Stimulated activated CD4-positive, alpha-beta T cell treated with anti-CD3 and anti-CD28 coated beads, Interleukin-15, amount 100 ng/mL, for 48 hours (primary cell): ENCODE results near the gene POLR3H.
"Not testable (repeated sequence)": the region's sequence is repeated elsewhere in the genome, so short reads cannot be mapped to it uniquely, and the experiment has no call there.

Experiments
- DNase-seq, 2 donors: peaks; one replicate each; pipeline ENCODE4 v3.0.0-alpha.2; 2020; ENCODE audit warnings: low read depth in 2 of 2

The POLR3H gene

DNA sequence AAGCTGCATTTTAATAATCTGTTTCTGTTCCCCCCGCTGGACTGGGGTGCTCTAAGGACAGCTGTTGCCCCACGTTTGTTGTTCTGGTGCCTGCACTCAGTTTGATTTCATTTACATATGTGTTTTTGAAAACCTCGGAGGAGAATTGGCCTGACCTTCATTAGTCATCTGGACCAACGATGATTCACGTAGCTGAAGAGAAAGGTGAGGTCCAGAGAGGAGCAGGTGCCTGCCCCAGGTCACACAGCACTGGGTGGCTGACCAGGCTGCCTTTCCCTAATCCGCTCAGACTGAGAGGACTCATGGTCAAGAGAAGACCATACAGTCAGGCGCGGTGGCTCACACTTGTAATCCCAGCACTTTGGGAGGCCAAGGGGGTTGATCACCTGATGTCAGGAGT, 20.3 kb upstream of the POLR3H start:
- DNase-seq, result no peak

DNA sequence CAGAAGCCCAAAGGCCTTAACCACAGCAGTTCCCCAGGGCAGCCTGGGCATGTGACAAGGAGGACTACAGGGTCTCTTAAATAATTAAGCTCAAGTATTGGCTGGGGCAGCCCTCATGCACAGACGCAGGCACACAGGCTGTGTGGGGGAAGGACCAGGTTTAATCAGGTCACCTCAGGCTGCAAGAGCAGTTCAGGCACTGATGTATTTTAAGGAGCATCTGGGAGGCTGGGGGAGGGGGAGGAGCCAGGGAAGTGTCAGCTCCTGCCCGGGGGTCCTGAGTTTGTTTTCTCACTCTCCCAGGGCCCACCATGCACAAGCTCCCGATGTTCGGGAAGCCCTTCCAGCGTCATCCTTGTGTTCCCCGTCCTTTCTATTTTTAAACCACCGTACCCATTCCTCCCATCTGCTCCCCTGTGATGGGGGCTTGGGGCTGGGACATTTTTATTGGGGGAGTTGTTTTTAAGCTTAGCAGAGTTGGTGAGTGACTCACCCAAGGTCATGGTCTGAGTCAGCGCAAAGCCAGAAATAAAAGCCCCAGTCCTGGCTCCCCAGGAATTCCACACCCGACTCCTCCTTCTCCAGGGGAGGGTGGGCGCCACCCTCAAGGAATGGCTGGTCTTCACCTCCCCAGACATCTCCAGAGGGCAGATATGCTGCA, 18.9 kb upstream of the POLR3H start:
- DNase-seq, result no peak

DNA sequence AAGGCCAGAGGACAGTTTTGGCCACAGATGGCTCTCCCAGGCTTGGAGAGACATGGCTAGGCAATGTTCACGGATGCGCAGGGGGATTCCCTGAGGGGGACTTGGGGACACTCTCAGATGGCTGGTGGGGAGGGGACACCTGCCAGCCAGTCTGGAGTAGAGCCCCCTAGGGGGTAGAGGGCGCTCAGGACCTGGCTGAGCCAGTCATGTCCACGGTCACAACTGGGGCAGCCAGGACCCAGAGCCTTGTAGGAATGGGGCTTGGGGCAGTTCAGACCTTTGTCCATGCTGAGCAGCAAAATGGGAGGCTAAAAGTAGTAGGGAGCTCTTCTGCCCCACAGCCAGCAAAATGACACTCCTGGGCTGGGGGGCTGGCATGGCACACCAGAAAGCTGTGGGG, 18.2 kb upstream of the POLR3H start:
- DNase-seq, result no peak

DNA sequence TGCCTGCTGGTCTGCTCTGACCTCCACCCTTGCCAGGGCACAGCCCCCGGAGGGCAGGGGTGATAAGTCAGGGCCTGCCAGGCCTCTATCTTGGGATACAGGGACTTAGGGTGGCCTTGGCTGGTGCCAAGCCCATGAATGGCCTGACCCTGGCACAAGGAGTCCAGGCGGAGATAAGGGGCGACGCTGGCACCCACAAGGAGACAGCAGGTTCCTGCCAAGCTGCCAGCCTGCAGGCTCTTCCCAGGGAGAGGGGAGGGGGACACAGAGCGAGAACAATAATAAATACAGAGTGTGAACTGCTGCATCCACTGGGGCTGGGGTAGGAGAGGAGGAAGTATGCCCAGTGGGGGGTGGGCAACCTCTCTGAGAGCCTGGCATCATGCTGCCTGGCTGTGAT, 17.5 kb upstream of the POLR3H start:
- no peak for DNase-seq

DNA sequence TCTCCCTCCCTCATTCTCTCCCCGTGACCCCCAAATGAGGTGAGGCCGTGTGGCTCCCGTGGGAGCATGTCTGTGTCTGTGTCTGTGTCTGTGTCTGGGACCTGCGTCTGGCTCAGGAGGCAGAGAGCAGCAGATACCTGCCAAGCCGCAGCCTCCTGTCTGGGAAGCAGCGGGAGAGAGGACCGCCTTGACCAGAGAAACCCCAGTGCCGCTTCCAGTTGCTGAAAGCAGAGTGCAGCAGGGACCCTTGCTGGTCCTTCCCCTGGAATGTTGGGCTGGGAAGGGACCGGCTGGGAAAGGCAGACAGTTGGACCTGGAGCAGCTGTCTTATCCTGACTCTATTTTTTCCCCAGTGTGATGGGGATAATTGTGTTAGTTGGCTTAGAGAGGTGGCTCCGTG, 17.1 kb upstream of the POLR3H start:
- no peak for DNase-seq

DNA sequence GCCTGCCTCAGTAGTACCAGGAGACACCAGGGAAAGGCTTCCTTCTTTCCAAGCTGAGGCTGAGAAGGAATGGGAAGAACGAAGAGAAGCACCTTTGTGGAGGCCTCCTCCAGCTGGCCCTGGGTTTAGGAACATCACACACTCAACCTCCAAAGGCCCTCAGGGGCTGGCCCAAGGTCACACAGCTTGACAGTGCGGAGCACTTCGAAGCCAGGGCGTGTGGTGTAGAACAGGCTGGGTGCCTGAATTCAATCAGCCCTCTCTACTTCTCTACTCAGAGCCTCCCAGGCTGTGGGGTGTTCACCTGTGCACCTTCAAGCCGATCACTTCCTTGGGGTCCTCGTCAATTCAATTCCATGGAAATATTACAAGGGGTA, 15.8 kb upstream of the POLR3H start:
- no peak for DNase-seq

DNA sequence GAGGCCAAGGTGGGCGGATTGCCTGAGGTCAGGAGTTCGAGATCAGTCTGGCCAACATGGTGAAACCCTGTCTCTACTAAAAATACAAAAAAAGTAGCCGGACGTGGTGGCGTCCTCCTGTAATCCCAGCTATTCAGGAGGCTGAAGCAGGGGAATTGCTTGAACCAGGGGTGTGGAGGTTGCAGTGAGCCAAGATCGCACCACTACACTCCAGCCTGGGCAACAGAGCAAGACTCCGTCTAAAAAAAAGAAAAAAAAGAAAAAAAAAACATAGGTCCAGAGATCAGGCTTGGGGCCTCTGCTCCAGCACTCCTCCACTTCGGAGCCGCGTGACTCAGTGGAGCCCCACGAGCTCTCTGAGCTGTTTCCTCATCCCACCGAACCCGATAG, 14.0 kb upstream of the POLR3H start:
- not testable (repeated sequence) for DNase-seq

DNA sequence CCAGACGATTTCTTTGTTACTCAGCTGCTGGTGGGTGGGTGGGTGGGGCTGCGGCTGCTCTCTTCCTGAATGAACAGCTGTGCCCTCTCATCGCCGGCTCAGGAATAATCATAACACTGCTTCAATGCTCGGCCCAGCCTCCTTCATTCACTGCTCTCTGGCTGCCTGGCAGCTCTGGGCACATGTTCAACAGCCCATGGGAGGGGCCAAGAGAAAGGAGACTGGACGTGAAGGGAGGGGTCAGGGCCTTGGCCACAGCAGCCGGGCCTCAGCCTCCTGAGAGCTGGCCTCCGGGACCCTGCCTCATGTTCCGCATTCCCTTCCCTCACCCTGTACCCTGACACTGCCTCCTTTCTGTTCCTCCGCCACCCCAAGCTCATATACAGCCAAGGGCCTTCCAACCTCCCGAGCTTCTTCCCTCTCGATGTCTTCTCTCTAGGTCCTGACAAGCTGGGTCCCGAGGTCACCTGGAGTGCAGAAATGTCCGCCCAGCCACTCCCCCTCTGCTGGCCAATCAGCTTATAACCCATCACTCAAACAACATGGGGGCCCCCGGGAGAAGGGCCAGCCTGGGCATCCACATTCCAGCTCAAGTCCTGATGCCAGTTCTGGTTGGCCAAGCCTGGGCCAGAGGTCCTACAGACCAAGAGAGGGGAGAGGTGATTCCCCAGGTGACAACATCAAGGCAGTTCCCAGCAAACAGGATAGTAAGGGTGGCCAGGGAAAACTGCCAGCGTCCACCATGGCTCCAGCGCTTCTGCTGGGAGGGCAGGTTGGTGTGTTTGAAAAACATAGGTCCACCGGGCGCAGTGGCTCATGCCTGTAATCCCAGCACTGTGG, 13.4 kb upstream of the POLR3H start:
- DNase-seq, result no peak

DNA sequence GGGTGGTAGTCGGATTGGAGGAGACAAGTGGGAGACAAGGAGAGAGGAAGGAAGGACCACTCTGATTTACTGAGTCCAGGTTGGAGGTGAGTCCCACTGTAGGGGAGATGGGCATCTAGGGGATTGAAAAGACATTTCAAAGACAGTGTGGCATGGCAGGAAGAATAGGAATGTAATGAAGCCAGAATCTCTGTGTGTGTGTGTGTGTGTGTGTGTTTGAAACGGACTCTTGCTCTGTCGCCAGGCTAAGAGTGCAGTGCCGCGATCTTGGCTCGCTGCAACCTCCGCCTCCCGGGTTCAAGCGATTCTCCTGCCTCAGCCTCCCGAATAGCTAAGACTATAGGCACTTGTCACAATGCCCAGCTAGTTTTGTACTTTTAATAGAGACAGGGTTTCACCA, 12.3 kb upstream of the POLR3H start:
- DNase-seq, result no peak

DNA sequence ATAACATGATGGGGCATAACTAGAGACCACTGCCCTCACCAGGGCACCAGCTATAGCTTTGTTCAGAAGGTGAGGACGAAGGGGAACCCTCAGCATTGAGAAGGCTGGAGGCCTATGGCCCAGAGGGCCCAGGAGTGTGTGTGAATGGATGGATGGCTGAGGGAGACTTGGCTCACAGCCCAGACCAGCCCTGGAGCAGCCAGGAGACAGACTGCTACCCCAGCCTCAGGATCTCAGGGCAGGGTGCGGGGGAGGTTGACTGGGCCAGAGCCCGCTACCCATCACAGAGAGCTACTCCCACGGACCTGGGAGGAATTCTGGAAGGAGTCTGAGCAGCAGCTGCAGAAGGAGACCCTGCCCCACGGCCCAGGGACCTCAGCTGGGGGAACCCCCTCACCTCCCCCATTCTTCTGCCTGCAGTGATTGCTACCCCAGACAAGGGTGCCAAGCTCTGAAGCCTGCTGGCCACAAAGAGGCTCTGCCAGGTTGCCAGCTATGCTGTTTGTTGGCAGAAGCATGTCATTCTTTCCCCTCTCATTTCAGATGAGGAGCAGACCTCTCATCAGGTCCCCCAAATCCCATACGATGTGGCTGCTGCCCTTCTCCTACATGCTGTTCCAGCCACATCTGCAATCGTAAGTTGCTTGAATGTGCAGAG, 11.2 kb upstream of the POLR3H start:
- no peak for DNase-seq

DNA sequence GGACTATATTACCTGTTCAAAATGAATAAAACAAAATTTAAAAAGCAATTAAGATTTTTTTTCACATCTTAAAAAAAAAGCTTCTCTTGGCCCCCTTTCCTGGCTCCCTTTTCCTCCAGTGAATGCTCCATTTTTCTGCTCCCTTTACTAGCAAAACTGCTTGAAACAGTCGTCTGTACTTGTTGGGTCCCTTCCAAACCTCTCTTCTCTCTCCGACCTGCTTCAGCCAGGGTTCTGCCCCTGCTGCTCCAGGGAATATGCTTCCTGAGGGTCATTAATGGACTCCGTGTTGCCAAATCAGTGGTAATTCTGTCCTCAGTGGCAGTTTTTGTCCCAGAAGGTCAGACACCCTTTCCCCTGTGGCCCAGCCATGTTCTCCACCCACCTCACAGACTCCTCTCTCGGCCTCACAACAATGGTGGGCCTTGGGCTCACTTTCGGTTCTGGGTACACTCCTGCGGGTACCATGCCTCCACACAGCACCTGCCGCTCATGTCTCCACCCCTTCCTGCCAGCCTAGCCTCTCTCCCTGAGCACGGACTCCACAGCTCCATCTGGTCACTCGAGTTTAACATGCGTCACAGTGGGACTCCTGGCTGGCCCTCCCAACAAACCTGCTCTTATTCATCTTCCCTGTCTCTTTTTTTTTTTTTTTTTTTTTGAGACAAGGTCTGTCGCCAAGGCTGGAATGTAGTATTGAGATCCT, 7.8 kb upstream of the POLR3H start:
- no peak for DNase-seq

DNA sequence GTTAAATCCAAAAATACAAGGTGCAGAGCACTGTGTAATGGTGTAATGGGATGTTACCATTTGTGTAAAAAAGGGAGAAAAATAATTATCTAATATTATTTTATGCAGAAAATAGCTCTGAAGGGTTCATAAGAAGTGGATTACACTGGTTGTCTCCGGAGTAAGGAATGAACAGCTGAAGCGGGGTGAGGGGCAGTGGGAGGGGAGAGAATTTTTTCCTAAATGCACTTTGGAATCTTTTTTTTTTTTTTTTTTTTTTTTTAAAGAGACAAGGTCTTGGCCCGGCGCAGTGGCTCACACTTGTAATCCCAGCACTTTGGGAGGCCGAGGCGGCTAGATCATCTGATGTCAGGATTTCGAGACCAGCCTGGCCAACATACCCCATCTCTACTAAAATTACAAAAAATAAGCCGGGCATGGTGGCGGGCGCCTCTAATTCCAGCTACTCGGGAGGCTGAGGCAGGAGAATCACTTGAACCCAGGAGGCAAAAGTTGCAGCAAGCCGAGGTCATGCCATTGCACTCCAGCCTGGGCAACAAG, 6.8 kb upstream of the POLR3H start:
- DNase-seq, result no peak

DNA sequence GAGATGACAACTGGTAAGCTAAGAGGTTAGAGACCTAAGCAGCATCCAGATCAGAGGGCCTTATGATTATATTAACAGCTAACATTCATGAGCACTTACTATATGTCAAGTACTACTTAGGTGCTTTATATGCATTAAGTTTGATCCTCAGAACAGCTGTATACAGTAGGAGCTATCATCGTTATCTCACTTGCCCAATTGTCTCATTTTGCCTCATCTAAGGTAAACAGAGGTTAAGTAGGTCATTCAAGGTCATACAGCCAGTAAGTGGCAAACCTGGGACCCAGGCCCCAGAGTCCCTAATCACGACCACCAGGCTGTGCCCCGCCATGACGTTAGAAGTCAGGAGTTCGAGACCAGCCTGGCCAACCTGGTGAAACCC, 4.6 kb upstream of the POLR3H start:
- DNase-seq, result no peak

DNA sequence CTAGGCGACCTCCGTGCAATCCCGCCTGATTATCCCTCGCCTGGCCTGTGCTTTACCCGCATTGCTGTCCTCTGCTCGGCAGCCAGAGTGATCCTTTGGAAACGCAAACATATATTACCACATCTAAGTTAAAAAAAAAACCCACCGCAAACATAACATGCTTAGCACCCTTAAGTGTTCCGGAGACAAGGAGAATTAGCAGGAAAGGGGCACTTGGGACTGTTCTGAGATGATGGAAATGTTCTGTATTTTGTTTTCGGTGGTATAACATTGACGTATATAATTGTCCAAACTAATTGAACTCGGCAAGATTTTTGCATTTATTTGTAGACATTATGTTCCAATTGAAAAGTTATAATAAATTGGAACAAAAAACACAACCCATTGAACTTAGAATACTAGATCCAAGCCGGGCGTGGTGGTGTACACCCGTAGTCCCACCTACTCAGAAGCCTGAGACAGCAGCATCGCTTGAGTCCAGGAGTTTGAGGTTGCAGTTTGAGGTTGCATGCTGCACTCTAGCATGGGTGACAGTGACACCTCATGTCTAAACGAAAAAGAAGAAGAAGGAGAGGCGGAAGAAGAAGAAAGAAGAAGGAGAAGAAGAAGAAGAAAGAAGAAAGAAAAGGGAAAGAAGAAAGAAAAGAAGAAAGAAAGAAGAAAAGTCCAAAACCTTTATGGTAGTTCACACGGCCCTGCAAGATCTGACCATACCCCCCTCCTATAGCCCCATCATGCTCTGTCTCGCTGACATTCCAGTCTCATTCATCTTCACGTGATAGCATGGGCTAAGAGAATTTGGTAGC, 604 bp upstream of the POLR3H start:
- DNase-seq, result no peak

DNA sequence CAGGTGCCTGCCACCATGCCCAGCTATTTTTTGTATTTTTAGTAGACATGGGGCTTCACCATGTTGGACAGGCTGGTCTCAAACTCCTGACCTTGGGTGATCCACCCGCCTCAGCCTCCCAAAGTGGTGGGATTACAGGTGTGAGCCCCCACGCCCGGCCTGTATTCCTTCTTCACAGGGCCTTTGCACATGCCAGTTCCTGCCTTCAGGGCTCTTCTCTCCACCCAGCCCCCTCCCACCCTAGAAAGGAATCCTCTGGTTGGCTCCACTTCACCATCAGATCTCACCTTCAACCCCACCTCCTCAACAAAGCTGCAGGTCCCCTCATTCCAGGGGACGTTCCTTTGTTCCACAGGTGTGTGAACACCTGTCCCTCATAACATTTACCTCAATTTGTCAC, 2.0 kb downstream of the POLR3H start:
- DNase-seq, result no peak

DNA sequence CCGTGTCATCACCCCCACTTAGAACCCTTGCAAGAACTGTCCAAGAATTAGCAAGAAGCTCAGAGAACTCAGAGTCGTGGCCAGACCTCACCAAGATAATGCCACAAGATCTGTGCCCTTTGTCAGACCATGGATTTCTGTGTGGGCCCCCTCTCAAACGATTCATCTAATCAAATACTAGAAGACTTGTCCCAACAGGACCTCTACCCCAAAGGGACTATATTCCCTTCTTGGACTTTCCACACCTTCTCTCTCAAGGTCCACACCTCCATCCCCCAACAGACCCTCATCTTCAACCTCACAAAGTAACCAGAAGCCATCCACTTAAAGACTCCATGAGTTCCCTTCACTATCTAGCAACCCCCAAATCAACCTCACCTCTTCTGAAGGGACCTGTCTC, 2.8 kb downstream of the POLR3H start:
- DNase-seq, result no peak

DNA sequence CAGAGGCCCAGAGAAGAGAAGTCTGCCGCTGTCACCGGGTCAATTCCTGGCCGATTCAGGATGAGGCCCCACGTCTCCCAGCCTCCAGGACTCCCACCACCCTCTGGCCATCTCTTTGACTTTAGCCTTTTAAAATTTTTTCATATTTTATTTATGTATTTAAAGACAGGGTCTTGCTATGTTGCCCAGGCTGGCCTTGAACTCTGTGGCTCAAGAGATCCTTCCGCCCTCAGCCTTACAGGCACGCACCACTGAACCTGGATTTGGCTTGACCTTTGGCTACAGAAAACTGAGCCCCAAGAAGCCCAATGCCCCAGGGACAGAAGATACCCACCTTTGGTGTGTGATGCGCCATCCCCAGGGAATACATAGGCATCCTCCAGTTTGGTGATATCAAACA, 3.9 kb downstream of the POLR3H start:
- DNase-seq, result no peak

DNA sequence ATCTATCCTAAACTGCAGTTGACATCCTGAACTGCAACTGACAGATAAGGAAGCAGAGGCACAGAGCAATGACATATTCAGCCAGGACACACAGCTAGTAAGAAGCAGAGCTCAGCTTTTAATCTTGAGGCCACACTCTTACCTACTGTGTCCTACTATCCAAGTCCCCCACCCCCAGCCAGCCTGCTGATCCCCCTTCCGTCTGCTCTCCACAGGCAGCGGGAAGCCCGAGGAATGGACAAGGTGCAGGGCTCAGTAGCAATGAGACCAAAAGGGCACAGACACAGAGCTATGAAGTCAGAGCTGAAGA, 4.3 kb downstream of the POLR3H start:
- no peak for DNase-seq

DNA sequence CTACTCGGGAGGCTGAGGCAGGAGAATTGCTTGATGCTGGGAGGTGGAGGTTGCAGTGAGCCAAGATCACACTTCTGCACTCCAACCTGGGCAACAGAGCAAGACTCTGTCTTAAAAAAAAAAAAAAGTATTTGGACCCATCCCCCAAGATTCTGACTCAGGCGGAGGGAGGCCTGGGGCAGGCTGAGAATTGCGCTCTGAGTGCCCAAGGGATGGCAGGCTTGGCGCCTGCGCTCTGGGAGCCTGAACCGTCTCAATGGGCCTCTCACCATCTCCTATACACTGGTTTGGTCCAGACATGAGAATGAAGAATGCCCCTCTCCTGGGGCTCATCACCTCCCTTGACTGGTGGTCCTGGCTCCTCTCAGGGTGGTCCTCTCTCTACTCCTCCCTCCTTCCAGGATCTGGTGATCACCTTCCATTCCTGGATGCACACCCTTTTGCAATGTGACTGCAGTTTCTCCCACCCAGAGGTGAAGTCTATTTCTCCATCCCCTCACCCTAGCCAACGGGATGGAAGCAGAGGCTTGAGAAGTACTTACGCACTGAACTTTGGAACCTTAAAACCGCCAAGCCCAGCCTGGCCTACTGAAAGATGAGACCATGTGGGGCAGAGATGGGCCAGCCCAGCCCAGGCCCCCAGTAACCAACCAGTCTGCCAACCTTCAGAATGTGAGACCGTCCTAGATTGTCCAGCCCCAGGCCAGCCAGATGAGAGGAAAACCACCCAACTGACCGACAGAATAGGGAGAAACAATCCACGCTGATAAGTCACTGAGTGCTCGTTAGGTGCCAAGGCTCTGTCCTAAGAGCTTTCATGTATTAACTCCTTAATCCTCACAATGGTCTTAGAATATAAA, 4.9 kb downstream of the POLR3H start:
- DNase-seq, result no peak

DNA sequence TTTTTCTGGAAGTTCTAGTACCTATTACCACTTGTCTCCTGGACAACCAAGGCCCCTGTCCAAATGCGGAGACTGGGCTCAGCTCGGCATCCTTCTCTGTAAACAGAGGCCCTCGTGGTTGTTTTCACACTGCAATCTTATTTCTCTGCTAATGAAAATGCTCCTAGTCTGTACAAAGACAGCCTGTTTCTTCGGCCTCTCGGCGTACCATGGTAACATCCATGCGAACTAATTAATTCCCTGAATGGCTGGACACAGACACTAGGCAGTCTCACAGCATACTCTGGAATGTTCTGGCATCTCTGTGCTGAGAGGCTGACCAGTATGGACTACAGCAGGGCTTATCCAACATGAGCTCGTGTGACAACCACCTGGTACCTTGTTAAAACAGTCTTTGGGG, 5.7 kb downstream of the POLR3H start:
- no peak for DNase-seq

DNA sequence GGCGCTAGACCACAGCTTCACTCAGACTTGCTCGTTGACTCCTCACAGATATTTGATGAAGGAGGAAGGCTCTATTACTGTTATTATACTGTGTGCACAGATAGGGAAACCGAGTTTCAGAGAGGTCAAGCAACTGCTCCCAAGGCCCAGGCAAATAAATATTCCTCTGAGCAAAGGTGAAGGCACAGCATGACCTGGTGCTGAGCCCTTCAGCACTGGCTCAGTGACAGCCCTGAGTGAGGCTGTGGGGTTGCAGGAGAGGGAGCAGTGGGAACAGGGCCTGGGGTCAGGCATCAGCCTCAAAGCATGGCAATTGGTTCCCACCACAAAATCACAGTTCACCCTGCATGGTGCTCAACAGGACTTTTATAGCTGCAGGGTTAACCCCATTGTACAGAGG, 7.1 kb downstream of the POLR3H start:
- DNase-seq, result no peak
